ENCODE results near the gene SON. TPM values are rescaled to one million over a fixed set of nuclear protein-coding genes. Genes with fewer than 3 reads are reported as not detected.
"Not testable (repeated sequence)": the region's sequence is repeated elsewhere in the genome, so short reads cannot be mapped to it uniquely, and the experiment has no call there.

SON gene
- total RNA-seq, 4 donors from 2014 or later: 134 to 474 (median 401) TPM

DNA sequence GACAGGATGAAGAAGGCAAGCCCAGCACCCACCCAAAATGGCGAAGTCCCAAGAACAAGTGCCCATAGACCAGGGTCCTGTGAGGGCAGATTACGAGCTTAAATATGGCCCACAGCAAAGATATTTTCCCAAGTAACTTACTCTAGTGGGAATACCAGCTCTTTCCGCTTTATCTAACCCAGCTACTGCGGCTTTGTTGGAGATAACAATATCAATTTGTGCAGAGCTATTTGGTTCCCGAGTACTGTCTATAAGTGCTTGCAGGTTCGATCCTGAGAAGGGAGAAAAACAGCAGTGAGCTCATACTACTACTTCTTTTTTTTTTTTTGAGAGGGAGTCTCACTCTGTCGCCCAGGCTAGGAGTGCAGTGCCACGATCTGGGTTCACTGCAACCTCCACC is 37.0 kb upstream of the SON start:
- Histone ChIP-seq H3K9me3 (no peaks in the 10 kb centered on the region), H3K27ac (no peak overlapping the region), H3K27me3 (no peaks in the 10 kb centered on the region), H3K4me3 (no peak overlapping the region), H3K36me3 (peaks cover 0 to 82% of the 10 kb centered on the region in 2 donors), H3K4me1 (no peaks in the 10 kb centered on the region)
- WGBS, 2 donors (ENCODE audit: low coverage in 1 of 2): 95 to 100% methylated on average over 3 to 8 of the region's 8 CpGs
- no peak for TF ChIP-seq POLR2AphosphoS5 (IDR thresholded peaks at IDR 0.05)
- TF ChIP-seq, protein P1, sequence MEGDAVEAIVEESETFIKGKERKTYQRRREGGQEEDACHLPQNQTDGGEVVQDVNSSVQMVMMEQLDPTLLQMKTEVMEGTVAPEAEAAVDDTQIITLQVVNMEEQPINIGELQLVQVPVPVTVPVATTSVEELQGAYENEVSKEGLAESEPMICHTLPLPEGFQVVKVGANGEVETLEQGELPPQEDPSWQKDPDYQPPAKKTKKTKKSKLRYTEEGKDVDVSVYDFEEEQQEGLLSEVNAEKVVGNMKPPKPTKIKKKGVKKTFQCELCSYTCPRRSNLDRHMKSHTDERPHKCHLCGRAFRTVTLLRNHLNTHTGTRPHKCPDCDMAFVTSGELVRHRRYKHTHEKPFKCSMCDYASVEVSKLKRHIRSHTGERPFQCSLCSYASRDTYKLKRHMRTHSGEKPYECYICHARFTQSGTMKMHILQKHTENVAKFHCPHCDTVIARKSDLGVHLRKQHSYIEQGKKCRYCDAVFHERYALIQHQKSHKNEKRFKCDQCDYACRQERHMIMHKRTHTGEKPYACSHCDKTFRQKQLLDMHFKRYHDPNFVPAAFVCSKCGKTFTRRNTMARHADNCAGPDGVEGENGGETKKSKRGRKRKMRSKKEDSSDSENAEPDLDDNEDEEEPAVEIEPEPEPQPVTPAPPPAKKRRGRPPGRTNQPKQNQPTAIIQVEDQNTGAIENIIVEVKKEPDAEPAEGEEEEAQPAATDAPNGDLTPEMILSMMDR (IDR thresholded peaks at IDR 0.05): no peak
- no peak for TF ChIP-seq EP300 (IDR thresholded peaks at IDR 0.05)
- ATAC-seq: no peak

DNA sequence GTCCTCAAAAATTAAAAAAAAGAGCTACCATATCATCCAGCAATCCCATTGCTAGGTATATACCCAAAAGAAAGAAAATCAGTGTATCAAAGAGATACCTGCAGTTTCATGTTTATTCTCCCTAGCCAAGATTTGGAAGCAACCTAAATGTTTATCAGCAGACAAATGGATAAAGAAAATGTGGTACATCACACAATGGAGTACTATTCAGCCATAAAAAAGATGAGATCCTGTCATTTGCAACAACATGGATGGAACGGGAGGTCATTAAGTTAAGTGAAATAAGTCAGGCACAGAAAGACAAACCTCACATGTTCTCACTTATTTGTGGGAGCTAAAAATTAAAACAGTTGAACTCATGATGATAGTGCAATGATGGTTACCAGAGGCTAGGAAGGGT is 35.8 kb upstream of the SON start:
- WGBS, 2 donors (ENCODE audit: low coverage in 1 of 2): 94 to 100% methylated on average over 1 of the region's 1 CpG
- not testable (repeated sequence) for H3K4me3 ChIP-seq, H3K27me3 ChIP-seq, H3K27ac ChIP-seq, ATAC-seq, H3K9me3 ChIP-seq, H3K4me1 ChIP-seq
- H3K36me3 ChIP-seq: peaks cover 0 to 87% of the 10 kb centered on the region in 2 donors

DNA sequence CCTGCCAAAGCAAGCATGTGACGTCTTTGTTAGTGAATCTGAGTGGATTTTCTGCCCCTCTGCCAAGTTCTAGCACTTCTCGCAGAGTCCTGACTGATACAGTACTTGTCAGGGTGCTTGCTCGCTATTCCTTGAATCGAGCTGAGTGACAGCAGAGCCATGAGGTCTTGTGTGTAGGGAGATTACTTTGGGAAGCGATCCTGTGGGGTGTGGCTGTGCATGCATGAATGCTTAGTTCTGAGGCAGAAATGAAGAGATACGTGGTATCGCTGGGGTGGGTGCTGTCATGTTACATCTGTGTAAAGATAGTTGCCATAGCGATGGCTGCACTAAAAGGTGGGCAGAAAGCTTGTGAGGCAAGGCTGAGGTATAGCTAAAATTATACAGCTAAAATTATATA is 32.0 kb upstream of the SON start:
- H3K27me3 ChIP-seq: no peaks in the 10 kb centered on the region
- H3K4me3 ChIP-seq: no peak overlapping the region
- H3K36me3 ChIP-seq: peaks cover 0 to 85% of the 10 kb centered on the region in 2 donors
- 86 to 90% methylated on average over 2 to 8 of the region's 8 CpGs for WGBS, 2 donors (ENCODE audit: low coverage in 1 of 2)
- no peaks in the 10 kb centered on the region for H3K4me1 ChIP-seq
- TF ChIP-seq, protein P1 (IDR thresholded peaks at IDR 0.05): no peak
- TF ChIP-seq POLR2A (IDR thresholded peaks at IDR 0.05) (no peak), POLR2AphosphoS5 (IDR thresholded peaks at IDR 0.05) (no peak), EP300 (IDR thresholded peaks at IDR 0.05) (no peak)
- H3K27ac ChIP-seq: no peak overlapping the region
- ATAC-seq: no peak
- H3K9me3 ChIP-seq: no peaks in the 10 kb centered on the region

DNA sequence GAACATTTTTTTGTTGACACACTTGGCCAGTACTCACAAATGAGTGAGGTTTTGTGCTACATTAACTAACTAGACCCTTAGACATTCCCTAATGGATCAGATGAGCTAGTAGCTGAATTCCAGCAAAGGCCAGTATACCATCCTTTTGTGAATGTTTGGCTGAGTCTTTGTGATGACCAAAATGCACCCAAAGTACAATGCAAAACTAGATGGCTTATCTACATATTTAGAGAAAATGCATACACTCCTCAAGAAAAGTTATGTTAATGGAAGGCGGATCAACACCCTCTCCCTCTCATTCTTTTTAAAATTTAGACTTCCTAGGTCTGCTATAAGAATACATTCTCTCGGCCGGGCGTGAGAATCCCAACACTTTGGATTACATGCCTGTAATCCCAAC is 31.2 kb upstream of the SON start:
- H3K9me3 ChIP-seq: no peaks in the 10 kb centered on the region
- no peak overlapping the region for H3K4me3 ChIP-seq
- no peak for ATAC-seq
- H3K27ac ChIP-seq: no peak overlapping the region
- WGBS, 2 donors (ENCODE audit: low coverage in 1 of 2): 96 to 100% methylated on average over 4 of the region's 4 CpGs
- TF ChIP-seq EP300 (IDR thresholded peaks at IDR 0.05) (no peak), POLR2AphosphoS5 (IDR thresholded peaks at IDR 0.05) (no peak), POLR2A (IDR thresholded peaks at IDR 0.05) (no peak)
- TF ChIP-seq, protein P1 (IDR thresholded peaks at IDR 0.05): no peak
- no peaks in the 10 kb centered on the region for H3K4me1 ChIP-seq
- H3K36me3 ChIP-seq: peaks cover 0 to 89% of the 10 kb centered on the region in 2 donors
- H3K27me3 ChIP-seq: no peaks in the 10 kb centered on the region

DNA sequence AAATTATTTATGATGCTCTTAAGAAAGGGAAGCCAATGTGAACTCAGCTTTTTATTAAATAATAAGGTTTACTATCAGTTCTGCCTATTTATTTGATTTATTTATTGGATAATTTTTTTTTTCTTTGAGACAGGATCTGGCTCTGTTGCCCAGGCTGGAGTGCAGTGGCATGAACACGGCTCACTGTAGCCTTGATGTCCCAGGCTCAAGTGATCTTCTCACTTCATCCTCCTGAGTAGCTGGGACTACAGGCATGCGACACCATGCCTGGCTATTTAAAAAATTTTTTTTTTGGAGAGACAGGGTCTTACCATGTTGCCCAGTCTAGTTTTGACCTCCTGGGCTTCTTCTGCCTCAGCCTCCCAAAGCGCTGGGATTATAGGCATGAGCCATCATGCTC is 30.4 kb upstream of the SON start:
- no peaks in the 10 kb centered on the region for H3K27me3 ChIP-seq
- no peaks in the 10 kb centered on the region for H3K4me1 ChIP-seq
- no peak for ATAC-seq
- H3K4me3 ChIP-seq: no peak overlapping the region
- 100% methylated on average over 2 to 3 of the region's 3 CpGs for WGBS, 2 donors (ENCODE audit: low coverage in 1 of 2)
- no peaks in the 10 kb centered on the region for H3K9me3 ChIP-seq
- H3K27ac ChIP-seq: no peak overlapping the region
- peaks cover 0 to 91% of the 10 kb centered on the region in 2 donors for H3K36me3 ChIP-seq
- TF ChIP-seq, protein P1 (IDR thresholded peaks at IDR 0.05): no peak
- TF ChIP-seq POLR2AphosphoS5 (IDR thresholded peaks at IDR 0.05) (no peak), POLR2A (IDR thresholded peaks at IDR 0.05) (no peak), EP300 (IDR thresholded peaks at IDR 0.05) (no peak)
